Esophagus muscularis mucosa (tissue), 4 donors: ENCODE results near the gene IL22. TPM values are rescaled to one million over a fixed set of nuclear protein-coding genes. Genes with fewer than 3 reads are reported as not detected.

ENCODE experiments used
- DNase-seq: peaks from one replicate; pipeline ENCODE4 v3.0.0-alpha.2; 2017; ENCODE audit errors: extremely low spot score
- H3K27ac ChIP-seq, 4 donors: fragments of 200-600 bp; sonication (generic); replicated peaks in 1 of 4; 1 replicate in 3 of 4; 2 replicates in 1 of 4; pipeline ENCODE4 v1.5.1; 2016 to 2019; ENCODE audit warnings: mild to moderate bottlenecking in 1 of 4
- H3K27me3 ChIP-seq, 4 donors: fragments of 200-600 bp; sonication (generic); one replicate each; pipeline versions ENCODE4 v1.5.1 to v1.6.0; 2016 to 2019
- H3K36me3 ChIP-seq, 4 donors: fragments of 200-600 bp; sonication (generic); one replicate each; pipeline ENCODE4 v1.5.1; 2016 to 2019
- H3K4me1 ChIP-seq, 4 donors: fragments of 200-600 bp; sonication (generic); one replicate each; pipeline ENCODE4 v1.5.1; 2016 to 2019
- H3K4me3 ChIP-seq, 4 donors: fragments of 200-600 bp; sonication (generic); 1 replicate in 2 of 4; 2 replicates in 2 of 4; pipeline ENCODE4 v1.5.1; 2016 to 2019; ENCODE audit warnings: mild to moderate bottlenecking in 4 of 4, moderate library complexity in 1 of 4
- H3K9me3 ChIP-seq, 4 donors: fragments of 200-600 bp; sonication (generic); 1 replicate in 3 of 4; 2 replicates in 1 of 4; pipeline ENCODE4 v1.5.1; 2016 to 2019
- EP300 ChIP-seq: sonication (generic); formaldehyde crosslinking; IDR thresholded peaks from one replicate; pipeline ENCODE4 v1.6.1; 2017; ENCODE audit warnings: antibody characterized with exemption
- POLR2A ChIP-seq: fragments of 450-650 bp; IDR thresholded peaks from one replicate; pipeline ENCODE4 v1.6.1; 2017; ENCODE audit warnings: antibody characterized with exemption, moderate library complexity, mild to moderate bottlenecking, low read depth
- POLR2AphosphoS5 ChIP-seq, 2 donors: sonication (generic); formaldehyde crosslinking; IDR thresholded peaks; one replicate each; pipeline ENCODE4 v1.6.1; 2017; ENCODE audit warnings: antibody characterized with exemption in 2 of 2
- WGBS: methylation state at CpG from one replicate; pipeline ENCODE4 v1.1.5; 2018; 5-methylcytosine and 5-hydroxymethylcytosine counted together
- intact Hi-C: fragments of 100-400 bp; cut with DNase I; formaldehyde crosslinking; loops from one replicate; pipeline ENCODE4 v1.15.1; 2023
- total RNA-seq, 4 donors: library from RNA; depleted of rRNA; stranded (reverse); fragments of >200 nt; gene quantifications; one replicate each; pipeline versions ENCODE4 v1.1.0 to v1.2.1, GENCODE V29; 2016
- TF ChIP-seq, protein P1 (sequence below), 3 experiments: fragments of 200-600 bp in 2 of 3; fragments of 450-650 bp in 1 of 3; sonication (generic) in 2 of 3; IDR thresholded peaks; one replicate each; pipeline ENCODE4 v1.5.1; 2017 to 2019; ENCODE audit warnings: antibody characterized with exemption in 3 of 3, mild to moderate bottlenecking in 2 of 3, moderate library complexity in 1 of 3

IL22 gene
- total RNA-seq, 4 donors from 2014 or later: not detected

GRCh38 chr12:68286396-68286795 lies 33.0 kb upstream of the IL22 start:
- Histone ChIP-seq H3K27me3 (no peaks in the 10 kb centered on the region), H3K27ac (no peak overlapping the region), H3K9me3 (no peaks in the 10 kb centered on the region), H3K4me1 (no peaks in the 10 kb centered on the region), H3K36me3 (no peaks in the 10 kb centered on the region), H3K4me3 (no peak overlapping the region)
- WGBS: 84% methylated on average over 4 of the region's 4 CpGs
- no peak for TF ChIP-seq POLR2A
- TF ChIP-seq EP300: no peak
- no peak for TF ChIP-seq POLR2AphosphoS5 (IDR thresholded peaks at IDR 0.05)
- TF ChIP-seq, protein P1, sequence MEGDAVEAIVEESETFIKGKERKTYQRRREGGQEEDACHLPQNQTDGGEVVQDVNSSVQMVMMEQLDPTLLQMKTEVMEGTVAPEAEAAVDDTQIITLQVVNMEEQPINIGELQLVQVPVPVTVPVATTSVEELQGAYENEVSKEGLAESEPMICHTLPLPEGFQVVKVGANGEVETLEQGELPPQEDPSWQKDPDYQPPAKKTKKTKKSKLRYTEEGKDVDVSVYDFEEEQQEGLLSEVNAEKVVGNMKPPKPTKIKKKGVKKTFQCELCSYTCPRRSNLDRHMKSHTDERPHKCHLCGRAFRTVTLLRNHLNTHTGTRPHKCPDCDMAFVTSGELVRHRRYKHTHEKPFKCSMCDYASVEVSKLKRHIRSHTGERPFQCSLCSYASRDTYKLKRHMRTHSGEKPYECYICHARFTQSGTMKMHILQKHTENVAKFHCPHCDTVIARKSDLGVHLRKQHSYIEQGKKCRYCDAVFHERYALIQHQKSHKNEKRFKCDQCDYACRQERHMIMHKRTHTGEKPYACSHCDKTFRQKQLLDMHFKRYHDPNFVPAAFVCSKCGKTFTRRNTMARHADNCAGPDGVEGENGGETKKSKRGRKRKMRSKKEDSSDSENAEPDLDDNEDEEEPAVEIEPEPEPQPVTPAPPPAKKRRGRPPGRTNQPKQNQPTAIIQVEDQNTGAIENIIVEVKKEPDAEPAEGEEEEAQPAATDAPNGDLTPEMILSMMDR (IDR thresholded peaks at IDR 0.05): no peak
- no peak for DNase-seq
- intact Hi-C loops: no loop called here

GRCh38 chr12:68285541-68285940 lies 32.1 kb upstream of the IL22 start:
- intact Hi-C loops: no loop called here
- H3K9me3 ChIP-seq: no peaks in the 10 kb centered on the region
- H3K36me3 ChIP-seq: no peaks in the 10 kb centered on the region
- 80% methylated on average over 3 of the region's 3 CpGs for WGBS
- DNase-seq: no peak
- no peak overlapping the region for H3K27ac ChIP-seq
- H3K4me1 ChIP-seq: no peaks in the 10 kb centered on the region
- TF ChIP-seq POLR2A (no peak), EP300 (no peak), POLR2AphosphoS5 (IDR thresholded peaks at IDR 0.05) (no peak)
- TF ChIP-seq, protein P1 (IDR thresholded peaks at IDR 0.05): no peak
- H3K4me3 ChIP-seq: no peak overlapping the region
- H3K27me3 ChIP-seq: no peaks in the 10 kb centered on the region

DNA sequence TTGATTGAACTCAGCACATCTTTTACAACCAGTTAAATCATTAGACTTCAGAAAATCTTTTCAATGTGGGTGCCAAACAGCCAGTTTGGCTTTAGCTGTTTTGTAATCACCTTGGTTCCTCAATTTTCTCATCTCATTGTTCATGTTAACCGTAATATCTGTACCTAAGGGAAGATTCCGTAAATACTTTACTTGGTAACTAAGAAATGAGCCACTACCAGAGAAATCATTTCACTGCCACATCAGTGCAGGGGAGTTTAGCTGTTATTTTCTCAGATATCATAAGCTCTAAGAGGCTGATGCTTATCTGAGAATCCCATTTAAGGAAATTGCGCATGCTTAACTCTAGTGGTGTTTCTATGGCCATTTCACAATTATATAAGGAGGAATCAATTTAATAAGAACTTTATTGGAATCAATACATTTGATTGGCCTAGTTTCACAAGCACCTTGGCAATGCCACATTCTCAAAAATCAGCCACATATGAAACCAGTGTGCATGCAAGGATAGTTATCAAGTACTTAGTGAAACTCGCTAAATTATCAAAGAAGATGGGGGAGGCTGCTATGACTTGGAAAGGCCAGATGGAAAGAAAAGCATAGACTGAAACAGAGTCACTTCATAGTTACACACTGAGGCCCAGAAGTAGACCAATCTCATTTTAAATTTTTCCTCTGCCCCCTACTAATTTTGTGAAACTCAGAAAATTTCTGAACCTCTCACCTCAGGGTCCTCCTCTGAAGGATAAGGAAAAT lies 28.1 kb upstream of the IL22 start:
- no peaks in the 10 kb centered on the region for H3K36me3 ChIP-seq
- intact Hi-C loops: no loop called here
- H3K9me3 ChIP-seq: no peaks in the 10 kb centered on the region
- no peak overlapping the region for H3K27ac ChIP-seq
- WGBS: 98% methylated on average over 4 of the region's 4 CpGs
- H3K4me1 ChIP-seq: no peaks in the 10 kb centered on the region
- TF ChIP-seq POLR2AphosphoS5 (IDR thresholded peaks at IDR 0.05) (no peak), EP300 (no peak), POLR2A (no peak)
- TF ChIP-seq, protein P1 (IDR thresholded peaks at IDR 0.05): no peak
- no peak overlapping the region for H3K4me3 ChIP-seq
- no peak for DNase-seq
- H3K27me3 ChIP-seq: no peaks in the 10 kb centered on the region

- Histone ChIP-seq H3K4me1 (no peaks in the 10 kb centered on the region), H3K27ac (no peak overlapping the region), H3K27me3 (no peaks in the 10 kb centered on the region), H3K36me3 (no peaks in the 10 kb centered on the region), H3K4me3 (no peak overlapping the region), H3K9me3 (no peaks in the 10 kb centered on the region)
- intact Hi-C loops: no loop called here
- TF ChIP-seq, protein P1 (IDR thresholded peaks at IDR 0.05): no peak
- TF ChIP-seq POLR2A: no peak
- TF ChIP-seq POLR2AphosphoS5 (IDR thresholded peaks at IDR 0.05): no peak
- TF ChIP-seq EP300: no peak
- WGBS: 96% methylated on average over 2 of the region's 2 CpGs
- DNase-seq: no peak
Observed at GRCh38 chr12:68280240-68280639, 26.8 kb upstream of the IL22 start.
